Measurements from ENCODE around the gene NDST4.

The NDST4 gene

GRCh38 chr4:114900934-114901333 is 212.5 kb downstream of the NDST4 start:
- H3K27me3 Mint-ChIP-seq = no peaks in the 10 kb centered on the region
- no peaks in the 10 kb centered on the region for H3K4me1 Mint-ChIP-seq (ENCODE audit: low read depth)
- H3K36me3 Mint-ChIP-seq = no peaks in the 10 kb centered on the region
- H3K27ac Mint-ChIP-seq = no peak overlapping the region
- no peak overlapping the region for H3K4me3 Mint-ChIP-seq
- no peaks in the 10 kb centered on the region for H3K9me3 Mint-ChIP-seq (ENCODE audit: low read depth)

DNA sequence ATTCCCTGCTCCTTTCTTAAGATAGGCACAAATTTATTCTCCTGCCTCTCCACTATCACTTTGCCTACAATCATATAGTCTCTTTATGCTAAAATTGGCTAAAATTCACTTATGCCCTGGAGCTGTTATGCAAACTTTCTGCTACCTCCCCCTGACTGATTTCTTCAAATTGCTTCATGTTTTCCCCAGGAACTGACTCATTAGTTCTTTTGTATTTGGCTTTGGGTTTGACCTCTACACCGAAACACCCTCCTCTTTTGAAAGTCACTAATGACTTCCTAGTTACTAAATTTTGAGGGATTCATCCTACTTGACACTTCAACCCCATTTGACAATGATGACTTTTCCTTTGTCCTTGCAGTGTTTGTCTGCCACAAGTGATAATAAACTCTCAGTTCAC is 222.6 kb downstream of the NDST4 start:
- Mint-ChIP-seq H3K9me3 (ENCODE audit: low read depth) (no peaks in the 10 kb centered on the region), H3K27ac (no peak overlapping the region), H3K4me1 (ENCODE audit: low read depth) (no peaks in the 10 kb centered on the region), H3K36me3 (no peaks in the 10 kb centered on the region), H3K27me3 (no peaks in the 10 kb centered on the region), H3K4me3 (no peak overlapping the region)

DNA sequence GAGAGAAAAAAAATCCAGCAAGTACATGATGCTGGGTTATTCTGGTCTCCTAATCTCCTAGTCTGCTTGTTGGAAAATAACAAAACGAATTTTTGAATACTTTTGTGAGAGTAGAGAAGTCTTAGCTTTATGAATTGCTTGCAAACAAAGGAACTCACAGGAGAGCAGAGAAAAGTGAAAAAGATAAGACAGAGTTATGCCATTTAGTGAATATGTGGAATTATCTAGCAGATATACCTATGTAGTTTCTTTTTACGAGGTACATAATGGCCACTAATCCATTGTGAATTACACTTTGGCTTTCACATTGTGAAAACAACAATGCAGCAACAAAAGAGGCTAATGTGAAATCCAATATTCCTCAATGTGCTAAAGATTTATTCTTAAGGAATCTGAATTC is 226.7 kb downstream of the NDST4 start:
- Mint-ChIP-seq H3K4me3 (no peak overlapping the region), H3K4me1 (ENCODE audit: low read depth) (no peaks in the 10 kb centered on the region), H3K9me3 (ENCODE audit: low read depth) (no peaks in the 10 kb centered on the region), H3K36me3 (no peaks in the 10 kb centered on the region), H3K27ac (no peak overlapping the region), H3K27me3 (no peaks in the 10 kb centered on the region)

DNA sequence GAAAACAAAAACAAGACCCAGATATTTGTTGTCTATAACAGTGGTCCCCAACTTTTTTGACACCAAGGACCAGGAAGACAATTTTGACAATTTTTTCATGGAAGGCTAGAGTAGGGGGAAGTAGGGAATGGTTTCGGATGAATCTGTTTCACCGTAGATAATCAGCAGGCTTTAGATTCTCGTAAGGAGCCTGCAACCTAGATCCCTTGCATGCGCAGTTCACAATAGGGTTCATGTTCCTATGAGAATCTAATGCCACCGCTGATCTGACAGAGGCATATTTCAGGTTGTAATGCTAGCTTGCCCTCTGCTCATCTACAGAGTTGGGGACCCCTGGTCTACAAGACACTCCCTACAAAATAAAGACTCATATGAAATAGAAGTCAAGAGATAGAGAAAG is 229.8 kb downstream of the NDST4 start:
- Mint-ChIP-seq H3K27me3 (no peaks in the 10 kb centered on the region), H3K36me3 (no peaks in the 10 kb centered on the region), H3K27ac (no peak overlapping the region), H3K4me1 (ENCODE audit: low read depth) (no peaks in the 10 kb centered on the region), H3K9me3 (ENCODE audit: low read depth) (no peaks in the 10 kb centered on the region), H3K4me3 (no peak overlapping the region)

DNA sequence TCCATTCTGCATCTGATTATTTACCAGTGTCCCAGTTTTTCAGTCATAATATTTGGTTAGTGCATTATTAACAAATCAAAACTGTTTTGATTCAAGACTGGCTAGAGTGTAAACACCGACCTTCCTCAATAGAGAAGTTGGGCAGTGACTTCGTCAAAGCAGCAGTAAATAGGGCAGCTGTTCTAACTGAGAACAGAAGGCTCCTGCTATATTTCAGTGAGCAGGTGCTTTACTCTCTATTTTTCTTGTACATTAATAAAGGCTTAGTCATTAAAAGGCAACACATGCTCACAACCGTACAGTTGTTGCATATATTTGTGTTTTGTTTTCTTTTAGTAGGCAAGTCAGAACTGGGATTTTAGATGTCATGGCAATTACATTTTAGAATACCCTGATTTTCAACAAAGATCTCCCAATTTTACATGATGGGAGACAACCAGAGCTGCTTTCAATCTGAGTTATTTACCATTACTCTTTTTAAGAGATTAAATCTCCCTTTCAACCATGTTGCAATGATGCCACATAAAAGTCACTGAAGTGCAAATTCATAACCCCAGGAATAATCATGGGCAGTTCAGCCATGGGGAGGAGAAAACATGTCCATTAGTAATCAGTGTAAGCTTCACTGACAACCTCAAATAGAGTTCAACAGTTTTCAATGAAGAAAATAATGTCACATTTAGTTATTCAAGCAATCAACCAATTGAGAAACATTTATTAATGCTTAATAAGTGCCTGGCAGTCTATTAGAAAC is 233.3 kb downstream of the NDST4 start:
- H3K27me3 Mint-ChIP-seq = no peaks in the 10 kb centered on the region
- no peaks in the 10 kb centered on the region for H3K4me1 Mint-ChIP-seq (ENCODE audit: low read depth)
- H3K36me3 Mint-ChIP-seq = no peaks in the 10 kb centered on the region
- no peak overlapping the region for H3K27ac Mint-ChIP-seq
- H3K9me3 Mint-ChIP-seq (ENCODE audit: low read depth) = no peaks in the 10 kb centered on the region
- no peak overlapping the region for H3K4me3 Mint-ChIP-seq

- H3K4me3 Mint-ChIP-seq = no peak overlapping the region
- H3K9me3 Mint-ChIP-seq (ENCODE audit: low read depth) = no peaks in the 10 kb centered on the region
- no peak overlapping the region for H3K27ac Mint-ChIP-seq
- H3K4me1 Mint-ChIP-seq (ENCODE audit: low read depth) = no peaks in the 10 kb centered on the region
- H3K27me3 Mint-ChIP-seq = no peaks in the 10 kb centered on the region
- H3K36me3 Mint-ChIP-seq = no peaks in the 10 kb centered on the region
Measured at GRCh38 chr4:114875630-114876029, 237.8 kb downstream of the NDST4 start.

DNA sequence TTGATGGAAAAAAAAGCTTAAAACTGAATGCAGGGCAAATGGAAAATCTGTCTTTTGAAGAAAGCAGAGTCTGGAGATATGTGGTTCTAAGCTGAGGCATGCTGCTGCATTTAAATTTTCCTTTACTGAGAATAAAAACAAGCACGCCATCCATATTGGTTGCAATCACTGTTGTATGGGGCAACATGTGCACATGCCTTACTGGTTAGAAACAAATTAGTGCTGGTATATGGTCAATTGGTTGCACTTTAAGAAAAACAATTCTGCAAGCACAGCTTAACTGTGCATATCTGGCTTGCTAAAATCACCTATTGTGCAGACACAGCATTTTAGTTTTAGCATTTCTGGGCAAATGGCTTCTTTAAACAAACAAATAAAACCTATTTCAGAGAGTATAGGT is 239.1 kb downstream of the NDST4 start:
- no peaks in the 10 kb centered on the region for H3K36me3 Mint-ChIP-seq
- H3K9me3 Mint-ChIP-seq (ENCODE audit: low read depth) = no peaks in the 10 kb centered on the region
- no peak overlapping the region for H3K4me3 Mint-ChIP-seq
- H3K27ac Mint-ChIP-seq = no peak overlapping the region
- H3K27me3 Mint-ChIP-seq = no peaks in the 10 kb centered on the region
- H3K4me1 Mint-ChIP-seq (ENCODE audit: low read depth) = no peaks in the 10 kb centered on the region

- no peaks in the 10 kb centered on the region for H3K9me3 Mint-ChIP-seq (ENCODE audit: low read depth)
- no peak overlapping the region for H3K4me3 Mint-ChIP-seq
- no peaks in the 10 kb centered on the region for H3K4me1 Mint-ChIP-seq (ENCODE audit: low read depth)
- H3K27me3 Mint-ChIP-seq = no peaks in the 10 kb centered on the region
- no peak overlapping the region for H3K27ac Mint-ChIP-seq
- H3K36me3 Mint-ChIP-seq = no peaks in the 10 kb centered on the region
Measured at GRCh38 chr4:114870987-114871386, 242.4 kb downstream of the NDST4 start.

DNA sequence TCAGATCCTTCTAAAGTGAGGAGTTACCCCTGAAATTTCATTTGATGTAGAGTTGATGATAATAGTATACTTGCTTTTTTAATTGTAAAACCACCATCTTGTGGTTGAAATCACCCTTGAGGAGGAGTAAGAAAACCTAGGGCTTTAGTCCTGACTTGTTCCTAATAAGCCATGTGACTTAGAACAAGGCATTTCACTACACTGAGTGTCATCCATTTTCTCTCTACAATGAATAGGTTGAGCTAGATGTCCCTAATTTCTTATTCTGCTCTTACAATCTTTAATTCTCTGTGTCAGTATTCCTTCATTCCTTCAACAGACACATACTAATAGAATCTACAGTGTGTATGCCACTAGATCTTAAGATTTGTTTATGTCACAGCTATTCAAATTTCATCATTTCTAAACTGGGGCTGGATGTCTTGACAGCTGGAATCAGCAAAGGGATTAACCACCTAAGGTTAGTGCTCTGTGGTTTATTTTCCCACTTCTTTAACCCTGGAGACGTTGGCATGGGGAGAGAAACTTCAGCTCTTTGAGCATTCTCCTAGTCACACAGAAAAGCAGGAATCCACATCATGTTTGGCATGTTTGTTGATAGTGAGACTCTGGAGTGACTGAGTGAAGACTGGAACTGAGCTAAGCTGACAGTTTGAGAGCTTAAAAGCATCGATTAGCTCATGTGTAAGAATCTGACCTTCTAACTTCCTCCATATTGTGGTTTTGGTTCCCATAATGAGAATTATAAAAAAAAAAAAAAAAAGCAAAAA is 246.3 kb downstream of the NDST4 start:
- no peaks in the 10 kb centered on the region for H3K4me1 Mint-ChIP-seq (ENCODE audit: low read depth)
- H3K4me3 Mint-ChIP-seq = no peak overlapping the region
- H3K9me3 Mint-ChIP-seq (ENCODE audit: low read depth) = no peaks in the 10 kb centered on the region
- H3K27ac Mint-ChIP-seq = no peak overlapping the region
- H3K36me3 Mint-ChIP-seq = no peaks in the 10 kb centered on the region
- no peaks in the 10 kb centered on the region for H3K27me3 Mint-ChIP-seq

DNA sequence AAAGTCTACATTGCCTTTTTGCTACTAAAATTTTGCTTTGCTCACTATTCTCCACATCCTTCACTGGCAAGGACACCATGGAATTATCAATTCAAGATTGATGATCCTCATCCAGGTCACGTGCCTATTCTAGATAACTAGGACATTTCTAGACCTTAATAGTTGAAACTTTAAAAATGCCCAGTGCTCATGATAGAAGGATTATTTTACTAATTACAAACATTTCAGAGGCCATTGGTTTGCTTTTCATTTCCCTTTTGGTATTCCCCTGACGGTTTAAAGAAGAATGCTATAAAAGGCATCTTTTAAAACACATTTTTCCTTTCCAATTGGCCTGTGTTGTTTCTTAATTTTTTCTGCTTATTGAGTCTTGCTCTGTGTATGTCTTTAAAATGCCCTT is 249.4 kb downstream of the NDST4 start:
- no peaks in the 10 kb centered on the region for H3K4me1 Mint-ChIP-seq (ENCODE audit: low read depth)
- H3K36me3 Mint-ChIP-seq = no peaks in the 10 kb centered on the region
- H3K27ac Mint-ChIP-seq = no peak overlapping the region
- H3K9me3 Mint-ChIP-seq (ENCODE audit: low read depth) = peaks cover 3% of the 10 kb centered on the region
- H3K27me3 Mint-ChIP-seq = no peaks in the 10 kb centered on the region
- no peak overlapping the region for H3K4me3 Mint-ChIP-seq

- Mint-ChIP-seq H3K4me3 (no peak overlapping the region), H3K4me1 (ENCODE audit: low read depth) (no peaks in the 10 kb centered on the region), H3K27ac (no peak overlapping the region), H3K36me3 (no peaks in the 10 kb centered on the region), H3K27me3 (no peaks in the 10 kb centered on the region), H3K9me3 (ENCODE audit: low read depth) (peaks cover 3% of the 10 kb centered on the region)
Measured at GRCh38 chr4:114860786-114861185, 252.6 kb downstream of the NDST4 start.

DNA sequence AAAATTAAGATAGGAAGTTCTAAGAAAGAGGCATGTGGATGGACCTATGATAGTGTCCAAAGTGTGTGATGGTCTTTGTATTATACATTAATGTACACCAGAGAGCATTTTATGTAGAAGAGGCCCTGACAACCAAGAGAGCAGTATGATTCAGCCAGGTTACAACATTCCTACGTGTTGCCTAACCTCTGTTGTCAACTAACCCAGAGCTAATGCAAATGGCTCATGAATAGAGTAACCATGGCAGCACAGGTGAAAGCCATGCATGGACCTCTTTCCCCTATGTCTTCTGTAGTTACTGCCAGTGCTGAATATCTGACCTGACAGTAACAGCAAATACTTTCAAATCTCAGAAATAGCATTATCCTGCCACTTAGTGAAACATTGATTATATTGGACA is 255.6 kb downstream of the NDST4 start:
- no peaks in the 10 kb centered on the region for H3K36me3 Mint-ChIP-seq
- no peaks in the 10 kb centered on the region for H3K4me1 Mint-ChIP-seq (ENCODE audit: low read depth)
- H3K27me3 Mint-ChIP-seq = no peaks in the 10 kb centered on the region
- H3K4me3 Mint-ChIP-seq = no peak overlapping the region
- H3K9me3 Mint-ChIP-seq (ENCODE audit: low read depth) = peaks cover 12% of the 10 kb centered on the region
- no peak overlapping the region for H3K27ac Mint-ChIP-seq

DNA sequence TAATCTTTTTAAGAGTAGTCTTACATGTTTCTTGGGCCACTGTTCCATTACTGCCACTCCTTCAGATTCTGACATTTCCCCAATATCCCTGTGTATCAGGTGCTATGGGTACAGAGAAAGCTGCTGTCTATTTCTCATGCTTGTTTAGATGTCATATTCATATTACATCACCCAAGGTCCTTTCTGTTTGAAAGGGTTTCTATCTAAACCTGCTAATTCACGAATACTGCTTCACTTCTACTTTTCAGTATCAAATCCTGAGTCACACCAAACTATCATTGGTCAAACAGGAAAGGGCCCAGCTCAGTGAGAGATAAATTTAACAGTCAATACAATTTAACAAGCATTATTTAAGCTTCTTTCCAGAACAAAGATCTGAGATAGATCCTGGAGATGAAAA is 273.4 kb downstream of the NDST4 start:
- H3K4me3 Mint-ChIP-seq = no peak overlapping the region
- no peaks in the 10 kb centered on the region for H3K9me3 Mint-ChIP-seq (ENCODE audit: low read depth)
- H3K27ac Mint-ChIP-seq = no peak overlapping the region
- no peaks in the 10 kb centered on the region for H3K4me1 Mint-ChIP-seq (ENCODE audit: low read depth)
- H3K27me3 Mint-ChIP-seq = no peaks in the 10 kb centered on the region
- H3K36me3 Mint-ChIP-seq = no peaks in the 10 kb centered on the region

DNA sequence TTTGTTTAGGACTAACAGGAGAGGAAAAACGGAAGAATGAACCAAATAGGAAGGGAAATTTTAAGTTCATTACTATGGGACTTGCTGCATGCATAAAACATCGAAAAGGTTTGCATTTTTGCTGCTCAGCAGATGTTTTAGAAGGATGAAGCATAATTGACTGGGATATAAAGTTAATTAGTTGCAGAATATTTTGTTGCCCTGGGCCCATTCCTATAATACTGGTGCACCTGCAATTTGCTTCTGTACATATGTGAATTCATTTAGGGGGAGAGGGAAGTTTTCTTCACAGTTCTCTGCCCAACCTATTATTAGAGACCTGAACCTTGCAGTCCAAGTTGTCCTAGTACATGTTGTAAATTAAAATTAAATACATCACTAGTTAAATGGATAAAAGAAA is 282.8 kb downstream of the NDST4 start:
- no peak overlapping the region for H3K27ac Mint-ChIP-seq
- H3K4me1 Mint-ChIP-seq (ENCODE audit: low read depth) = no peaks in the 10 kb centered on the region

DNA sequence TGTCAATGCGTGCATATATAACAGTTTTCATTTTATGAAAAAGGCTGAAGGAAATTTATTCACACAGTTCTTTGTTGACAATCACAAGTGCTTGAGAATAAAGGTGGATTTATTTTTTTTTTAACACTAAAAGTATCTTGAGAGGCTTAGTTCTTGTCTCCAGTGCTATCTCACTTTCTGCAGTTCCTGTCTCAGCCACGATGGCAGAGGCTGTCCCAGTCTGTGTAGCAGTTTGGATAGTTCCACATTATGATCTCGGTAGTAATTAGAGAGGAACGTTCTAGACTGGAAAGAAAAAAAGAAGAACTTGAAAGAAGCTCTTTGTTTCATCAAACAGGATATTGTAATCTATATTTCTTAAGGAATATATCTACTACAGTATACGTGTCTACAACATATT is 285.8 kb downstream of the NDST4 start:
- H3K9me3 Mint-ChIP-seq (ENCODE audit: low read depth) = no peaks in the 10 kb centered on the region
- no peaks in the 10 kb centered on the region for H3K4me1 Mint-ChIP-seq (ENCODE audit: low read depth)
- H3K27ac Mint-ChIP-seq = no peak overlapping the region
- H3K4me3 Mint-ChIP-seq = no peak overlapping the region
- H3K27me3 Mint-ChIP-seq = no peaks in the 10 kb centered on the region
- no peaks in the 10 kb centered on the region for H3K36me3 Mint-ChIP-seq

More for the DNA sequence above, 282.8 kb downstream of the NDST4 start:
- no peak overlapping the region for H3K4me3 Mint-ChIP-seq
- H3K9me3 Mint-ChIP-seq (ENCODE audit: low read depth) = no peaks in the 10 kb centered on the region
- no peaks in the 10 kb centered on the region for H3K27me3 Mint-ChIP-seq
- H3K36me3 Mint-ChIP-seq = no peaks in the 10 kb centered on the region

DNA sequence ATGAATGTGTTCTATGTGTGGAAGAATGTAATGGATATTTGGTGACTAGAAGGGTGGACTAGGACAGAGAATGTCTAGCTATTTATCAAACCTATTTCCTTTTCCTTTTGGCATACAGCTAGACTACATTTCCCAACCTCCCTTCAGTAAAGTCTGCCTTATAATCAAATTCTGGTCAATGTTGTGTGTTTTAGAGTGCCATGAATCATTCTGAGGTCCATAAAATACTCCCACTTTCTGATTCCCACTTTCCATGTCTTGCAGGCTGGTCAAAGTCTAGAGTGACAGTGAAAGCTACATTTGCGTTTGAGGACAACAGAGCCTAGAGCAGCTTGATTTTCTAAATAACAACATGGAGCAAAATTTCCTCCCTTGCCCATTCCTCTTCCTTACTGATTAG is 297.7 kb downstream of the NDST4 start:
- no peaks in the 10 kb centered on the region for H3K9me3 Mint-ChIP-seq (ENCODE audit: low read depth)
- no peak overlapping the region for H3K4me3 Mint-ChIP-seq
- no peaks in the 10 kb centered on the region for H3K36me3 Mint-ChIP-seq
- H3K4me1 Mint-ChIP-seq (ENCODE audit: low read depth) = no peaks in the 10 kb centered on the region
- no peak overlapping the region for H3K27ac Mint-ChIP-seq
- H3K27me3 Mint-ChIP-seq = peaks cover 2% of the 10 kb centered on the region

Data from activated naive CD8-positive, alpha-beta T cell (primary cell).